K562 (cell line): ENCODE data around the gene SF3B3.

Experiments
- CBFB ChIP-seq: sonication (generic); formaldehyde crosslinking; IDR thresholded peaks from 2 replicates; pipeline ENCODE4 v1.4.0; 2020; ENCODE audit warnings: mild to moderate bottlenecking, missing genetic modification reagents
- CBX2 ChIP-seq: fragments of 200-600 bp; sonication (generic); IDR thresholded peaks from one replicate; pipeline ENCODE4 v1.6.1; 2012; ENCODE audit warnings: mild to moderate bottlenecking, low read length, inconsistent platforms; ENCODE audit not compliant: insufficient read depth, poor library complexity, severe bottlenecking
- NR2C2 ChIP-seq, 2 experiments: fragments of 200-800 bp in 1 of 2; sonication (Bioruptor generic) in 1 of 2; sonication (generic) in 1 of 2; formaldehyde crosslinking in 1 of 2; IDR thresholded peaks; 2 replicates each; pipeline versions ENCODE4 v1.6.1 to v1.8.0; 2016 to 2022; ENCODE audit warnings: mild to moderate bottlenecking in 1 of 2, missing compliant biosample characterization in 1 of 2, missing genetic modification characterization in 1 of 2, missing genetic modification reagents in 1 of 2
- POLR2A ChIP-seq: fragments of 450-650 bp; conservative IDR thresholded peaks from 2 replicates; pipeline ENCODE4 v1.6.1; 2016
- ZNF347 ChIP-seq: fragments of 450-650 bp; formaldehyde crosslinking; IDR thresholded peaks from 2 replicates; pipeline ENCODE4 v1.4.0; 2020; ENCODE audit warnings: low read depth, mild to moderate bottlenecking, moderate library complexity
- ZNF707 ChIP-seq: fragments of 250-450 bp; sonication (Bioruptor Pico); conservative IDR thresholded peaks from 2 replicates; pipeline ENCODE4 v1.8.0; 2022; ENCODE audit warnings: inconsistent platforms, mild to moderate bottlenecking, moderate library complexity
- ZNF764 ChIP-seq: fragments of 250-450 bp; sonication (Bioruptor Pico); IDR thresholded peaks from 2 replicates; pipeline ENCODE4 v1.4.0; 2020; ENCODE audit warnings: low read depth, mild to moderate bottlenecking, moderate library complexity
- TF ChIP-seq, protein P1 (sequence below): fragments of 450-650 bp; formaldehyde crosslinking; IDR thresholded peaks from 2 replicates; pipeline ENCODE4 v1.4.0; 2020; ENCODE audit warnings: mild to moderate bottlenecking, moderate library complexity

GRCh38 chr16:70597135-70597835 lies 73.7 kb downstream of the SF3B3 start:
- TF ChIP-seq NR2C2 (CRISPR knock-in tag; IDR thresholded peaks at IDR 0.05) (no peak), NR2C2 (tag; IDR thresholded peaks at IDR 0.05) (no peak), CBFB (CRISPR knock-in tag) (no peak), ZNF764 (CRISPR knock-in tag) (no peak), ZNF347 (no peak), ZNF707 (no peak), POLR2A (no peak), CBX2 (peak; percentile 16)
- TF ChIP-seq, protein P1, sequence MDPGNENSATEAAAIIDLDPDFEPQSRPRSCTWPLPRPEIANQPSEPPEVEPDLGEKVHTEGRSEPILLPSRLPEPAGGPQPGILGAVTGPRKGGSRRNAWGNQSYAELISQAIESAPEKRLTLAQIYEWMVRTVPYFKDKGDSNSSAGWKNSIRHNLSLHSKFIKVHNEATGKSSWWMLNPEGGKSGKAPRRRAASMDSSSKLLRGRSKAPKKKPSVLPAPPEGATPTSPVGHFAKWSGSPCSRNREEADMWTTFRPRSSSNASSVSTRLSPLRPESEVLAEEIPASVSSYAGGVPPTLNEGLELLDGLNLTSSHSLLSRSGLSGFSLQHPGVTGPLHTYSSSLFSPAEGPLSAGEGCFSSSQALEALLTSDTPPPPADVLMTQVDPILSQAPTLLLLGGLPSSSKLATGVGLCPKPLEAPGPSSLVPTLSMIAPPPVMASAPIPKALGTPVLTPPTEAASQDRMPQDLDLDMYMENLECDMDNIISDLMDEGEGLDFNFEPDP (CRISPR knock-in tag) = no peak
